ENCODE measurements around the gene POU2AF3.

POU2AF3 gene

DNA sequence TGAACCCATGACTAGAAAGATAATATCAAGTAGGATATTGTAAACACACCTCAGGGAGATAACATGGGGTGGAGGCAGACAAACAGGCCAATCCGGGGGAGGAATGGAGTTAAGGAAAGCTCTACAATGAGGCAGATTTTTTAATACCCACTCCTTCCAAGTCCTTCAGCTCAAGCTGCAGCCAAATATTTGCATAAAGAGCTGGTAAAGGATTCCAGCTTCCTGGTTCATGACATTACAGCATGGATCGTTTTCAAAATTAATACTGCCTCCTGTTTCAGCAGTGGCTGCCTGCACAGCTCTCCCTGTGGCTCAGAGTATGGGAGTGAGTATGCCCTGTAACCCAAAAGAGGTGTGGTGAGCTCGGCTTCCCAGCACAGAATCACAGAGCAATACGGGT is 5.1 kb downstream of the POU2AF3 start:
- whole genome bisulfite sequencing (ENCODE audit: extremely low coverage, insufficient coverage, insufficient read length), result no CpG with 5 or more reads among the region's 4 CpGs
- no peak overlapping the region for H2BK12ac ChIP-seq (ENCODE audit: low read length)
- peaks cover 21% of the 10 kb centered on the region for H3K79me1 ChIP-seq (ENCODE audit: low read length)
- H3K9ac ChIP-seq (ENCODE audit: low read length), result no peak overlapping the region
- peaks cover 4 to 8% of the 10 kb centered on the region in 2 experiments for H3K4me1 ChIP-seq (ENCODE audit: control insufficient read depth in 1 of 2, insufficient read depth in 2 of 2, low read length in 2 of 2)
- no peak overlapping the region for H3K4ac ChIP-seq (ENCODE audit: low read depth, low read length)
- H3K27ac ChIP-seq (ENCODE audit: low read depth, low read length), result no peak overlapping the region
- H3K14ac ChIP-seq (ENCODE audit: low read length), result no peak overlapping the region
- H3K18ac ChIP-seq (ENCODE audit: low read length), result no peak overlapping the region
- peak in 1 of 2 donors; percentile 31 for DNase-seq
- H3K9me3 ChIP-seq (ENCODE audit: insufficient read depth, low read depth, low read length), result peaks cover 1% of the 10 kb centered on the region
- H2AK5ac ChIP-seq (ENCODE audit: low read length), result no peak overlapping the region
- H2BK5ac ChIP-seq (ENCODE audit: low read depth, low read length, poor library complexity), result no peak overlapping the region
- no peak overlapping the region for H3K23ac ChIP-seq (ENCODE audit: low read length)
- H3K4me2 ChIP-seq (ENCODE audit: low read length), result no peak overlapping the region
- no peak overlapping the region for H2BK120ac ChIP-seq (ENCODE audit: insufficient read depth, low read length, poor library complexity)
- peaks cover 9% of the 10 kb centered on the region for H3K79me2 ChIP-seq (ENCODE audit: control insufficient read depth, insufficient read depth, low read length, poor library complexity)
- H4K8ac ChIP-seq (ENCODE audit: low read depth, low read length), result no peak overlapping the region
- H3K4me3 ChIP-seq (ENCODE audit: low read depth, low read length), result no peak overlapping the region
- H4K91ac ChIP-seq (ENCODE audit: low read depth, low read length), result no peak overlapping the region
- H2AFZ ChIP-seq (ENCODE audit: insufficient read depth, low read length, poor library complexity), result no peak overlapping the region
- H3K36me3 ChIP-seq (ENCODE audit: control insufficient read depth in 1 of 2, insufficient read depth in 2 of 2, low read length in 2 of 2), result no peaks in the 10 kb centered on the region
- no peaks in the 10 kb centered on the region for H3K27me3 ChIP-seq (ENCODE audit: insufficient read depth, low read length)
- H4K12ac ChIP-seq (ENCODE audit: low read depth, low read length), result no peak overlapping the region

DNA sequence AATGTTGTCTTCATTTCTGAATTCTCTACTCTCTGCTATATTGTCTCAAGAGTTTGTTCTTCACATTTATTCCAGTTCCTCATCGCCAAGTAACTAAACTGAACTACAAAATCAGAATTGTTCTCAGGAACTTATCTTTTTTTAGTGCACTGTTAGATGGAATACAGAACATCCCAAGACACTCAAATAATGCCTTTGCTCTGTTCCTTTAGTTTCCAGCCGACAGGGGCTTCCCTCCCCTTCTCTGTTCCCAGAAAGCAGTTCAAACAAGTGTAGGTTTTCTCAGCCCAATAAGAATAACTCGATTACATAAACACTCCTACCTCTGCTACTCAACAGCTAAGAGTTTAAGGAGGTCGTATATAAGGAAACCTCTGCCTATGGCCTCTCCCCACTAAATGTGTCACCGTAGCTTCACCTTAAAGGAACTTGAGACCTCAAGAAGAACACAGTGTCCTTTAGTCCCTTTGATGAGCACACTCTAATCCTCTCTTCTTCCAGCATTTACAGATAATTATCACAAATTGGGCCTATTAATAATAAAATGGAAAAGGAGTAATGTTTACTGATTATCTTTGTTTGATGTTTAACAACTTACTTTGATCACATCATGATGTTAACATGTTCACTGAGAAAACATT is 6.9 kb downstream of the POU2AF3 start:
- Histone ChIP-seq H3K4me1 (ENCODE audit: control insufficient read depth in 1 of 2, insufficient read depth in 2 of 2, low read length in 2 of 2) (no peaks in the 10 kb centered on the region), H3K18ac (ENCODE audit: low read length) (no peak overlapping the region), H3K79me2 (ENCODE audit: control insufficient read depth, insufficient read depth, low read length, poor library complexity) (no peaks in the 10 kb centered on the region), H2BK12ac (ENCODE audit: low read length) (no peak overlapping the region), H2AFZ (ENCODE audit: insufficient read depth, low read length, poor library complexity) (no peak overlapping the region), H2AK5ac (ENCODE audit: low read length) (no peak overlapping the region), H3K14ac (ENCODE audit: low read length) (no peak overlapping the region), H3K9ac (ENCODE audit: low read length) (no peak overlapping the region), H2BK120ac (ENCODE audit: insufficient read depth, low read length, poor library complexity) (no peak overlapping the region), H3K4me2 (ENCODE audit: low read length) (no peak overlapping the region), H4K12ac (ENCODE audit: low read depth, low read length) (no peak overlapping the region), H2BK5ac (ENCODE audit: low read depth, low read length, poor library complexity) (no peak overlapping the region), H3K27me3 (ENCODE audit: insufficient read depth, low read length) (no peaks in the 10 kb centered on the region), H4K91ac (ENCODE audit: low read depth, low read length) (no peak overlapping the region), H3K27ac (ENCODE audit: low read depth, low read length) (no peak overlapping the region), H3K79me1 (ENCODE audit: low read length) (peaks cover 5% of the 10 kb centered on the region), H3K4me3 (ENCODE audit: low read depth, low read length) (no peak overlapping the region), H3K23ac (ENCODE audit: low read length) (no peak overlapping the region), H3K9me3 (ENCODE audit: insufficient read depth, low read depth, low read length) (peaks cover 1% of the 10 kb centered on the region), H4K8ac (ENCODE audit: low read depth, low read length) (no peak overlapping the region), H3K36me3 (ENCODE audit: control insufficient read depth in 1 of 2, insufficient read depth in 2 of 2, low read length in 2 of 2) (no peaks in the 10 kb centered on the region), H3K4ac (ENCODE audit: low read depth, low read length) (no peak overlapping the region)
- DNase-seq, result no peak
- no CpG with 5 or more reads among the region's 5 CpGs for WGBS (ENCODE audit: extremely low coverage, insufficient coverage, insufficient read length)

DNA sequence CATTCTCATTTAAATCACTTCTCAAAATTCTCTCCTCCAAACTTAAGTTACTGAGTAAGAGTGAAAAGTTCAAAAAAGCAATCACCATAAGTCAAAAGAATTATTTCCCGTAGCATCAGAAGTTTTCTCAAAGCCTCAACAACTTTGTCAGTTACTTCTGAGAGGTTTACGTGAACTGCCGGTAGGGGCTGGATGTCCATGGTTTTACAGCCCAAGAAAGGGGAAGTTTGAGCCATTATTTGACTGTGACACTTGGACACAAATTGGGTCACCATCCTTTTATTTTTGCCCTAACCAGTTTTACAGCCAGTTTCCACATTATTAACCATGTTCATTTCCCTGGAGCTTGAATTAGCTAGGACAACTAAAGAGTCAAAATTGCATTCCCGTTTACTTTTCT is 7.5 kb downstream of the POU2AF3 start:
- H4K8ac ChIP-seq (ENCODE audit: low read depth, low read length), result no peak overlapping the region
- H3K27me3 ChIP-seq (ENCODE audit: insufficient read depth, low read length), result no peaks in the 10 kb centered on the region
- H3K4me3 ChIP-seq (ENCODE audit: low read depth, low read length), result no peak overlapping the region
- WGBS (ENCODE audit: extremely low coverage, insufficient coverage, insufficient read length), result no CpG with 5 or more reads among the region's 4 CpGs
- no peaks in the 10 kb centered on the region for H3K36me3 ChIP-seq (ENCODE audit: control insufficient read depth in 1 of 2, insufficient read depth in 2 of 2, low read length in 2 of 2)
- H3K4me2 ChIP-seq (ENCODE audit: low read length), result no peak overlapping the region
- no peak overlapping the region for H3K9ac ChIP-seq (ENCODE audit: low read length)
- no peak overlapping the region for H2BK12ac ChIP-seq (ENCODE audit: low read length)
- DNase-seq, result no peak
- no peak overlapping the region for H3K23ac ChIP-seq (ENCODE audit: low read length)
- no peak overlapping the region for H3K14ac ChIP-seq (ENCODE audit: low read length)
- H3K4ac ChIP-seq (ENCODE audit: low read depth, low read length), result no peak overlapping the region
- H3K18ac ChIP-seq (ENCODE audit: low read length), result no peak overlapping the region
- H3K79me1 ChIP-seq (ENCODE audit: low read length), result peaks cover 2% of the 10 kb centered on the region
- no peak overlapping the region for H2BK5ac ChIP-seq (ENCODE audit: low read depth, low read length, poor library complexity)
- H4K12ac ChIP-seq (ENCODE audit: low read depth, low read length), result no peak overlapping the region
- H4K91ac ChIP-seq (ENCODE audit: low read depth, low read length), result no peak overlapping the region
- no peaks in the 10 kb centered on the region for H3K4me1 ChIP-seq (ENCODE audit: control insufficient read depth in 1 of 2, insufficient read depth in 2 of 2, low read length in 2 of 2)
- no peak overlapping the region for H2BK120ac ChIP-seq (ENCODE audit: insufficient read depth, low read length, poor library complexity)
- no peaks in the 10 kb centered on the region for H3K79me2 ChIP-seq (ENCODE audit: control insufficient read depth, insufficient read depth, low read length, poor library complexity)
- no peak overlapping the region for H2AFZ ChIP-seq (ENCODE audit: insufficient read depth, low read length, poor library complexity)
- H3K27ac ChIP-seq (ENCODE audit: low read depth, low read length), result no peak overlapping the region
- H2AK5ac ChIP-seq (ENCODE audit: low read length), result no peak overlapping the region
- peaks cover 1% of the 10 kb centered on the region for H3K9me3 ChIP-seq (ENCODE audit: insufficient read depth, low read depth, low read length)

DNA sequence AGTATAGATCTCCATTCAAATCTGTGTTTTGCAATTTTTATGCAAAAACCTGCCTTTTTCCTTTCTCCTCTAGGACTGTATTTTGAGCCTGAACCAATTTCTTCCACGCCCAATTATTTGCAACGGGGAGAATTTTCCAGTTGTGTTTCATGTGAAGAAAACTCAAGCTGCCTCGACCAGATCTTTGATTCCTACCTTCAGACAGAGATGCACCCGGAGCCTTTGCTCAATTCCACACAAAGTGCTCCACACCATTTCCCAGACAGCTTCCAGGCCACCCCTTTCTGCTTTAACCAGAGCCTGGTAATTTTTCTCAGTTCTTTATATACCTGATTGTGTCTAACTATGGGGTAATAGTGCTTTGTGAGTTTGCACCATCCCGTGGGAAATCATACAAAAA is 8.0 kb downstream of the POU2AF3 start:
- H2BK12ac ChIP-seq (ENCODE audit: low read length), result no peak overlapping the region
- no peak overlapping the region for H2AFZ ChIP-seq (ENCODE audit: insufficient read depth, low read length, poor library complexity)
- H3K9ac ChIP-seq (ENCODE audit: low read length), result no peak overlapping the region
- no peak overlapping the region for H3K4me2 ChIP-seq (ENCODE audit: low read length)
- H3K27me3 ChIP-seq (ENCODE audit: insufficient read depth, low read length), result no peaks in the 10 kb centered on the region
- no peaks in the 10 kb centered on the region for H3K36me3 ChIP-seq (ENCODE audit: control insufficient read depth in 1 of 2, insufficient read depth in 2 of 2, low read length in 2 of 2)
- no peak overlapping the region for H4K12ac ChIP-seq (ENCODE audit: low read depth, low read length)
- H3K4me3 ChIP-seq (ENCODE audit: low read depth, low read length), result no peak overlapping the region
- H4K91ac ChIP-seq (ENCODE audit: low read depth, low read length), result no peak overlapping the region
- H3K23ac ChIP-seq (ENCODE audit: low read length), result no peak overlapping the region
- no peak overlapping the region for H4K8ac ChIP-seq (ENCODE audit: low read depth, low read length)
- no peak overlapping the region for H3K27ac ChIP-seq (ENCODE audit: low read depth, low read length)
- WGBS (ENCODE audit: extremely low coverage, insufficient coverage, insufficient read length), result no CpG with 5 or more reads among the region's 5 CpGs
- no peak overlapping the region for H3K14ac ChIP-seq (ENCODE audit: low read length)
- no peak overlapping the region for H2AK5ac ChIP-seq (ENCODE audit: low read length)
- no peaks in the 10 kb centered on the region for H3K4me1 ChIP-seq (ENCODE audit: control insufficient read depth in 1 of 2, insufficient read depth in 2 of 2, low read length in 2 of 2)
- peaks cover 2% of the 10 kb centered on the region for H3K79me1 ChIP-seq (ENCODE audit: low read length)
- no peak overlapping the region for H3K4ac ChIP-seq (ENCODE audit: low read depth, low read length)
- no peaks in the 10 kb centered on the region for H3K79me2 ChIP-seq (ENCODE audit: control insufficient read depth, insufficient read depth, low read length, poor library complexity)
- no peak overlapping the region for H3K18ac ChIP-seq (ENCODE audit: low read length)
- H3K9me3 ChIP-seq (ENCODE audit: insufficient read depth, low read depth, low read length), result peaks cover 1% of the 10 kb centered on the region
- no peak for DNase-seq
- no peak overlapping the region for H2BK120ac ChIP-seq (ENCODE audit: insufficient read depth, low read length, poor library complexity)
- H2BK5ac ChIP-seq (ENCODE audit: low read depth, low read length, poor library complexity), result no peak overlapping the region

All from trophoblast cell (in vitro differentiated cells and primary cell).